Caki2 (cell line): ENCODE data around the gene RGS7. TPM values are rescaled to one million over a fixed set of nuclear protein-coding genes. Genes with fewer than 3 reads are reported as not detected.
"Not testable (repeated sequence)": the region's sequence is repeated elsewhere in the genome, so short reads cannot be mapped to it uniquely, and the experiment has no call there.

ENCODE experiments used
- DNase-seq: peaks from one replicate; pipeline ENCODE4 v3.0.0-alpha.2; 2015; ENCODE audit warnings: low read depth
- in situ Hi-C: cut with HindIII; loops from 2 replicates; pipeline ENCODE4 v1.10.0; 2016; ENCODE audit warnings: low sequenced_read_pairs, low pct_unique_long_range_greater_than_20kb, mixed read lengths
- total RNA-seq: library from RNA; depleted of rRNA; stranded (reverse); fragments of >200 nt; shearing (Covaris generic); gene quantifications from 2 replicates; pipeline ENCODE4 v1.2.3, GENCODE V29; 2014; ENCODE audit warnings: low replicate concordance

RGS7 gene
- total RNA-seq, 1 experiment from 2014 or later: 0.98 TPM

- no peak for DNase-seq
- in situ Hi-C loops: no loop called here
Measured at GRCh38 chr1:241125286-241125685, 231.7 kb downstream of the RGS7 start.

GRCh38 chr1:241118049-241118448 is 239.0 kb downstream of the RGS7 start:
- no peak for DNase-seq
- in situ Hi-C loops: no loop called here

DNA sequence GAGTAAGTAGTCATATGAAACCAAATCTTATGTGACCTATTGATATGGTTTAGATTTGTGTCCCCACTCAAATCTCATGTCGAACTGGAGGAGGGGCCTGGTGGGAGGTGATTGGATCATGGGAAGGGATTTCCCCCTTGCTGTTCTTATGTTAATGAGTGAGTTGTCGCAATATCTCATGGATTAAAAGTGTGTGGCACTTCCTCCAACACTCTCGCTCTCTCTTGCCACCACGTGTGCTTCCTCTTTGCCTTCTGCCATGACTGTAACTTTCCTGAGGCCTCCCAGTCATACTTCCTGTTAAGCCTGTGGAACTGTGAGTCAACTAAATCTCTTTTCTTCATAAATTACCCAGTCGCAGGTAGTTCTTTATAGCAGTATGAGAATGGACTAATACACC is 241.2 kb downstream of the RGS7 start:
- in situ Hi-C loops: no loop called here
- no peak for DNase-seq

DNA sequence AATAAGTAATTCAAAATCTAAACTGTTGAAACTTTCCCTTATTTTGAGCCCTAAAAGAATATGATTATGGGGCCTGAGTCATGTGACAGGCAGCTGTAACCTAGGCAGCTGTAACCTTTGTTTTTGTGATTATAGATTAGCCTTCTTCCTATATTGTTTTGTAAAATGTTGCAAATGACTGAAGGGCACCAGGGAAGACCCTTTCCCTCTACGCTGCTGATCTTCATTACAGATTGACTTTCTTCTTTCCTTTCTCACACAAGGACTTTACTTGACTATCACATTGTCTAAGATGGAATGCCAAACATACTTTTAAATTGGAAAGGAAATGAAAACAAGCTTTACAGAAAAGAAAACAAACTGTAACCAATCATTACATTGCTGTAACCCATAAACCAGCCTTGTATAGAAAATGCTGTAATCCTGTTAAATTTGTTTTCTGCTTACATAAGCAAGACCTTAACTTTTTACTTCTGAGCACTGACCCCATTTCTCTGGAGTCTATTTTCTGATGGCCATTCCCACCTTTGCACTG is 242.2 kb downstream of the RGS7 start:
- no peak for DNase-seq
- in situ Hi-C loops: no loop called here

GRCh38 chr1:241113557-241113956 is 243.4 kb downstream of the RGS7 start:
- DNase-seq: no peak
- in situ Hi-C loops: no loop called here

- in situ Hi-C loops: no loop called here
Measured at GRCh38 chr1:241109039-241109438, 248.0 kb downstream of the RGS7 start.

DNA sequence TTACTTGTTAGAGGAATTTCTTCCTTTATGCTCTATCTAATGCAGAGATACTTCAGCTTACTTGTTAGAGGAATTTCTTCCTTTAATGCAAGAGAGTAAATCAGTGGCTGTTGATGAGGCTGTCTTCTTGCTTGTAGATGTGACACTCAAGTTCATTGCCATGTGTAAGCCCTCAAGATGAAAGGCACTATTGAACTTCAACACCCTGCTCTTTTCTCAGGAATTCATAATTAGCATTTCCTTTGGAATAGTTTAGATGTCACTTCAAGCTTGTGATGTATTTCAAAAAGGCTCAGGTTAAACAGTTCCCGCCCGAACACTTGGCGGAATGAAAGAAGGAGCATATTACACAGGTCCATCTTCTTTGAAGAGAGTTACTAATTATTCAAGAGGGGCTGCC is 251.9 kb downstream of the RGS7 start:
- no peak for DNase-seq
- in situ Hi-C loops: no loop called here

More at GRCh38 chr1:241109039-241109438, 248.0 kb downstream of the RGS7 start:
- no peak for DNase-seq

- in situ Hi-C loops: no loop called here
- no peak for DNase-seq
Measured at GRCh38 chr1:241102664-241103063, 254.3 kb downstream of the RGS7 start.

- DNase-seq: no peak
- in situ Hi-C loops: no loop called here
Measured at GRCh38 chr1:241101622-241102021, 255.4 kb downstream of the RGS7 start.

GRCh38 chr1:241097479-241097878 is 259.5 kb downstream of the RGS7 start:
- in situ Hi-C loops: no loop called here
- no peak for DNase-seq

GRCh38 chr1:241096982-241097381 is 260.0 kb downstream of the RGS7 start:
- no peak for DNase-seq
- in situ Hi-C loops: no loop called here

GRCh38 chr1:241095847-241096246 is 261.2 kb downstream of the RGS7 start:
- DNase-seq: no peak
- in situ Hi-C loops: no loop called here

- in situ Hi-C loops: no loop called here
- DNase-seq: no peak
Measured at GRCh38 chr1:241090798-241091197, 266.2 kb downstream of the RGS7 start.

GRCh38 chr1:241089066-241089465 is 267.9 kb downstream of the RGS7 start:
- in situ Hi-C loops, DNase-seq: not testable (repeated sequence)

DNA sequence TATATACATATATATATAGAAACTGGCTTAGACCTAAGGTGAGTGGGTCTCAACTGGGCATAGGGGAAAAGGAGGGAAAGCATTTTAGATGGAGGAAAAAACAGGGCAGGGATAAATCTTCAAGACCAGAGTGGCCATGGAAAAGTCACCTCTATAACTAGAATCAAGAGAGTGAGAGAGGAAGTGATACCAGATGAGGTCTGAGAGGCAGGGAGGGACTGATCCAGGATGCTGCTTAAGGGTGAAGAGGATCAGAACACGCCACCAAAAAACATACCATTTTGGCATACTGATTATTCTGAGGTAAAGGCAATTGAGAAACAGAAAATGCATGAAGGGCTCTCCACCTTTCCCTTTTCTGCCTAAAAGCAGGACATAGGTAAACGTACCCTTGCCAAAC is 268.9 kb downstream of the RGS7 start:
- DNase-seq, in situ Hi-C loops: not testable (repeated sequence)

GRCh38 chr1:241086686-241087085 is 270.3 kb downstream of the RGS7 start:
- in situ Hi-C loops: no loop called here
- no peak for DNase-seq

- in situ Hi-C loops: no loop called here
Measured at GRCh38 chr1:241083285-241083684, 273.7 kb downstream of the RGS7 start.

GRCh38 chr1:241081473-241081872 is 275.5 kb downstream of the RGS7 start:
- in situ Hi-C loops: no loop called here

More at GRCh38 chr1:241083285-241083684, 273.7 kb downstream of the RGS7 start:
- DNase-seq: no peak

DNA sequence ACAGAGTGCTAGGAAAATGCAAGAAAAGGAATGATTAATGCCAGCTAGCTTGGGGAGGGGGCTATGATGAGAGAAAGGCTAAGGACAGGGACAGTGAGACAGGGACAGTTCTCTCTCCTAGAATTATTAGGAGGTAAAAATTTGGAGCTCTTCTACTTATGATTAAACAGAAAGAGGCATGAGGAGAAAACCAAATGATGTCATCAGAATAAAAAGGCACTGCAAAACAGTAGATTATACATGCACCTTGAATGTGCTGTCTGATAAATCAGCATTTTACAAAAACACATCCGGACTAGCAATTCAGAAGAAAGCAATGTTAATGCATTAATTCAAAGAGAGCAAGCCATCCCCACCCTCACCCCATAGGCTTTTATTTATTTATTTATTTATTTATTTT is 277.5 kb downstream of the RGS7 start:
- in situ Hi-C loops: no loop called here
- no peak for DNase-seq

More at GRCh38 chr1:241081473-241081872, 275.5 kb downstream of the RGS7 start:
- no peak for DNase-seq

- DNase-seq: no peak
- in situ Hi-C loops: no loop called here
Measured at GRCh38 chr1:241079047-241079446, 278.0 kb downstream of the RGS7 start.
